Stimulated activated CD8-positive, alpha-beta memory T cell treated with anti-CD3 and anti-CD28 coated beads, Interleukin-7, amount 100 ng/mL, for 1 hour (primary cell): ENCODE data around the gene YES1.
"Not testable (repeated sequence)": the region's sequence is repeated elsewhere in the genome, so short reads cannot be mapped to it uniquely, and the experiment has no call there.

Experiments
- DNase-seq, 2 donors: peaks; one replicate each; pipeline ENCODE4 v3.0.0-alpha.2; 2020; ENCODE audit warnings: low read depth in 2 of 2

YES1 gene

DNA sequence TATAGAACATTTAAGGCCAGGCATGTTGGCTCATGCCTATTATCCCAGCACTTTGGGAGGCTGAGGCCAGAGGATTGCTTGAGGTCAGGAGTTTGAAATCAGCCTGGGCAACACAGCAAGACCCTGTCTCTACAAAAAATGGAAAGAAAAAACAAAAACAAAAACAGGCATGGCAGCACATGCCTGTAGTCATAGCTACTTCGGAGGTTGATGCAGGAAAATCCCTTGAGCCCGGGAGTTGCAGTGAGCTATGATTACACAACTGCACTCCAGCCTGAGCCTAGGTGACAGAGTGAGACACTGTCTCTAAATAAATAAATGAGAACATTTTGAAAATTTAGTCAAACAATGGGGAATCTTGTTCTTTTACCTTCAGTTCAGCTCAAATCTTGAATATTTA, 12.1 kb upstream of the YES1 start:
- DNase-seq = no peak

DNA sequence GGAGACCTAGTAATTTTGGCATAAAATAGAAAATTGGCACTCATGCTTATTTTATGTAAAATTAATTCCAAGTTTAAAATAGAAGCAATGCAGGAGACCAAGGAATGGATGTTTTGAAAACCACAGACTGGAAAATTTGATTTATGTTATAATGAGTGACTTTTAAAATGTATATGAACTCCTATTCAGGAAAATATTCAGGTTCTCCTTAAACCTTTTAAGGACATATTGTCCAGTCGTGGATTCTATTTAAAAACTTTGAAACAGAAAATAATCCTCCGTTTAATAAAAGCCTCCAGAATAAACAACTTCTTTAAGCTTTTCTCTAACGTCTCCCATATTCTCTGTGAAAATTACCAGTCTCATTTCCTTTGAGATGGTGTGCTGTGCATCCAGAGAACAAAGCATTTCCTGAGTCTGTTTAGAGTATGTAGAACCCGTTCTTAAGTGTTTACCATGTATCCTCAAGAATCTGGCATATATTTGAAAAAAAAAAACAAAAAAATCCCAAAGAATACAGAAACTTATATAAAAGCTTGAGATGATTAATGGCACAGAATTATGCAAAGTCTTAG, 8.6 kb upstream of the YES1 start:
- DNase-seq = no peak

DNA sequence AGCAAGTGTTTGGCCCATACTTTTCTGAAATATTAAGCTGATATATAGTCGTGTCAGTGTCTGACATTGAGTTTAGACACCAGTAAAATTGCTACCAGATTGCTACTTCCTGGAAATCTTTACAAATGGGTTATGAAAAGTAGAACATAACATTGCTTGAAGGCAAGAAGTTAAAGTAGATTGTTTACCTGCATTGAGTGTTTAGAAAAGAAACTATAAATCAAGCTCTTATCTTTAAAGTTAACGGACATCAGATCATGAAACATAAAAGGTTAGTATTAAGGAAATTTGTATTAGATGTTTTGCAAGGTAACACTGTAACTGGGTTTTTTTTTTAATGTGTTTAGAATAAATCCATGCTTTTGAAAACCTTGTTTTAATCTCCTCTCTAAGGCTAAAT, 4.8 kb upstream of the YES1 start:
- DNase-seq = no peak

- DNase-seq = no peak
Measured at GRCh38 chr18:816088-816653, 4.1 kb upstream of the YES1 start.

DNA sequence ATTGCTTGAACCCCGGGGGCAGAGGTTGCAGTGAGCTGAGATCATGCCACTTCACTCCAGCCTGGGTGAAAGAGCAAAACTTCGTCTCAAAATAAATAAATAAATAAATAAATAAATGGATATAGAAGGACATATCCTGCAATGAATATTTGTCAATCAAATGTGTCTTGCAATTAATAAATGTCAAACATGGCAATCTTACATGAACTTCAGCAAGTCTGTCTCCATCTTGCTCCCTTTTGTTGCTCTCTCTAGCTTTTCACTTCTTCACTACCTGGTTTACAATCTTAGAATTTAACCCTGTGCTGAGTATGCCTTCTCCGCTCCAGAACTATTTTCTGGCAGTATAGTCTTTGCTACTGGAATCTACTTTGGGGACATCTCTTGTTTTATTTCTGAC, 3.3 kb upstream of the YES1 start:
- no peak for DNase-seq

- no peak for DNase-seq
Measured at GRCh38 chr18:814300-815084, 2.5 kb upstream of the YES1 start.

GRCh38 chr18:813172-814071, 1.4 kb upstream of the YES1 start:
- peak in 1 of 2 donors; percentile 16 for DNase-seq

DNA sequence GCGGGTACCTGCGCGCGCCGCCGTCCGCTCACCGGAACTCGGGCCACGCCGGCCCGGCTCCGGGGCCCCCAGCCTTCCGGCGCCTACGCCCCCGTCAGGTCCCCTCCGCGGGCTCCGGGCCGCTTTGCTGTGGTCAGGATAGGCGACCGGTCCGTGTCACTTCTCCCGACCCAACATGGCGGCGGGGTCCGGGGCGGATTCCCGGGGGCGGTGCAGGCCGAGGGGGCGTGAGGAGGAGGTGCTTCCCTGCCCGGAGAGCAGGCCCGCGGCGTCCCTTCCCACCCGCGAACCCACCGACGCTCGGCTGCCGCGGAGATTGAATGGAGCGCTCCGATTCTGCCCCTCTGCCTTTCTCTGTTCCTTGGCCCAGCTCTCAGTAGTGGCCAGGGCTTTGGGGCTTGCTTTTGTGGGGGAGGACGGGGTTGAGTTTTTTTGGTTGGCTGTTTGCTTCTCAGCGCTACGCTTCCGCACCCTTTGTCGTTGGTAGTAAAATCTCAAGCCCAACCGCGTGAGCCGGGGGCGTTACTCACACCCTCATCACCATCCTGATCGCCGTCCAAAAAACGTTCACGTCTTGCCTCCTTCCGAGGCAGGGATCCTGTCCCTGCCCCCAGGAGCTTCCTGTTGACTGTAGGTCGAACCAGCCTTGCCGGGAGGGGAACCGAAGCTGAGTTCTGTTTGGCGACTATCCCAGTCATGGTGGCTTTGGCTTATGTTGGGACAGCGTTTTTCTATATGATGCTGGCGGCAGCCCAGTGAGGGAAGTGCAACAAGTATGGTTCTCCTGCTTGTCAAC, 532 bp upstream of the YES1 start:
- peak; percentile 49 to 68 for DNase-seq

GRCh38 chr18:811182-811891, 705 bp downstream of the YES1 start:
- DNase-seq = no peak

DNA sequence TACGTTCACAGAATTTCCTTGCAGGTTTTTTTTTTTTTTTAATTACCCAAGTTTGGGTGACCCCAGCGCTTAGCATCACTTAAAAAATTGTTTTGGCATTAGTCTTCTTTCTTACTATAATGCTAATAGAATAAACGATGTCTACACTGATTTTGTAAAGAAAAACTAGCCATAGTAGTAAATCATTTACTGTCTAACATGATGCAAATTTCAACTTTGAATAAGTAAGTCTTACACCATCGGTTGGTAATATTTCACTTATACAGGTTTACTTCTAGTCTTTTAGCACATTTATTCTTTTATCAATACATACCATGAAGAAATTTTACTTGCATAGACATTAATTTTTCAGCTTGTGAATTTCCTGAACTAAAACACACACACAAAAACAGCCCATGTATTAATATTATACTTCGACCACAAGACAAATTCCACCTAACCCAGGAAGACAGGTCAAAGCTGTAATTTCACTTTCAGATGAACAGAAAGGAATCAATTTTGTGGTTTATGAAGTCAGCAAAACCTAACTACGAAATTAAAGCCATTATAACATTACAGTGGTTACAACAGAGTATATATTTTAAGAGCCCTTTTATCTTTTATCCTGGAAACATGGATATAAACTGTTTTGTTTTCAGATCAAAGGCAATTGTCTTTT, 1.9 kb downstream of the YES1 start:
- no peak for DNase-seq

GRCh38 chr18:809228-809627, 2.8 kb downstream of the YES1 start:
- not testable (repeated sequence) for DNase-seq

DNA sequence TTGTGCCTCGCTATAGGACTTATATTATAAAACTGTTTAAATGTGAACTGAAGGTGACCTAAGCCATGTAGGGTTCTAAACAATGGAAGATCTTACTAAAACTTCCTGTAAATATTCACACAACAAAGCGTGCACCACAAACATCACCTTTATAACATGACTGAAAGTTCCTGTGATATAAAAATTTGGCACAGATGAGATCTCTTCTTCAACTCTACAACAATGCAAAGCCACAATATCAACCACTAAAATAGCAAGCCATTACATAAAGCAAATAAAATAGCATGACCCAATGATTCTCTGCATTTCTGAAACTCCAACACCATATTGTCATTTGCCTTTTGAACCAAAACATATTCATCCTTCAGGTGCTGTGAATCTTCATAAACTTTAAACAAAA, 3.5 kb downstream of the YES1 start:
- no peak for DNase-seq

GRCh38 chr18:808086-808485, 4.0 kb downstream of the YES1 start:
- DNase-seq = no peak

GRCh38 chr18:805755-806110, 6.3 kb downstream of the YES1 start:
- DNase-seq = no peak

- no peak for DNase-seq
Measured at GRCh38 chr18:805008-805754, 6.9 kb downstream of the YES1 start.

GRCh38 chr18:801137-801536, 10.9 kb downstream of the YES1 start:
- no peak for DNase-seq

GRCh38 chr18:799943-800342, 12.1 kb downstream of the YES1 start:
- DNase-seq = no peak

- not testable (repeated sequence) for DNase-seq
Measured at GRCh38 chr18:795383-795782, 16.7 kb downstream of the YES1 start.

DNA sequence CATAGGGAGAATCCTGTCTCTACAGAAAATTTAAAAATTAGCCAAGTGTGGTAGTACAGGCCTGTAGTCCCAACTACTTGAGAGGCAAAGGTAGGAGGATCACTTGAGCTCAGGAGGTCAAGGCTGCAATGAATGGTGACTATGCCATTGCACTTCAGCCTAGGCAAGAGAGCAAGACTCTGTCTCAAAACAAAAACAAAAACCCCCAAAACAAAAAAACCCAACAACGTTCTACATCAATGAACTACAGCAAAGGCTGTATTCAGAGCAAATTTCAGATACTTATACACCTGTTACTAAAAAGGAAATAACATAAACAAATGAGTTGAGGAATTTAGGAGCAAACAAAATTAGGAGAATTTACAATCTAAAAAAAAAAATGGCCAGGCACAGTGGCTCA, 22.6 kb downstream of the YES1 start:
- DNase-seq = no peak

DNA sequence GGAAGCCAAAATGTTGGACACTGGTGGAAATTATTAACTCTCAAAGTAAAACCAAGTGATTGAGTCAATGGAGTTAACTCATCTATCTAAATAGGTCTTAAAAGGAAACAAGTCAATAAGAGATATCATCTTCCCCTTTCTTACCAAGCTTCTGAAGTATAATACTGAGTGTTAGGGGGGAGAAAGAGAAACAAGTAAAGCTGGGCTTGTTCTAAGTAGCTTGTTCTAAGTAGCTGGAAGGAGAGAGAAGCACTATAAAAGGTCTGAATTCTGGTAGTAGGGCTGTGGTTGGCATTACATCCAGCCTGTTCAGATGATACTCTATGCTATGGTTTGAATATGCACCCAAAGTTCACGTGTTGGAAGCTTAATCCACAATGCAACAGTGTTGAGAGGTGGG, 26.8 kb downstream of the YES1 start:
- DNase-seq = no peak
